Thyroid gland (tissue), 4 donors: ENCODE data around the gene STRIP1. TPM values are rescaled to one million over a fixed set of nuclear protein-coding genes. Genes with fewer than 3 reads are reported as not detected.

ENCODE experiments used
- DNase-seq, 2 donors: peaks; one replicate each; pipeline ENCODE4 v3.0.0-alpha.2; 2019
- H3K27ac ChIP-seq, 3 donors: fragments of 200-600 bp; sonication (generic); 1 replicate in 2 of 3; 2 replicates in 1 of 3; pipeline ENCODE4 v1.5.1; 2016 to 2019; ENCODE audit warnings: mild to moderate bottlenecking in 1 of 3, moderate library complexity in 1 of 3
- H3K27me3 ChIP-seq: fragments of 200-600 bp; sonication (generic); one replicate; pipeline ENCODE4 v1.5.1; 2019
- H3K36me3 ChIP-seq, 2 donors: fragments of 200-600 bp; sonication (generic); one replicate each; pipeline ENCODE4 v1.5.1; 2016 to 2019
- H3K4me1 ChIP-seq, 2 donors: fragments of 200-600 bp; sonication (generic); one replicate each; pipeline ENCODE4 v1.5.1; 2017 to 2019
- H3K4me3 ChIP-seq, 3 donors: fragments of 200-600 bp; sonication (generic); replicated peaks in 1 of 3; 1 replicate in 2 of 3; 2 replicates in 1 of 3; pipeline ENCODE4 v1.5.1; 2016; ENCODE audit warnings: mild to moderate bottlenecking in 1 of 3
- H3K9me3 ChIP-seq: fragments of 200-600 bp; sonication (generic); one replicate; pipeline ENCODE4 v1.5.1; 2017
- CTCF ChIP-seq, 6 experiments: fragments of 200-600 bp in 3 of 6; fragments of 450-650 bp in 3 of 6; sonication (generic) in 3 of 6; IDR thresholded peaks; one replicate each; pipeline ENCODE4 v1.5.1; 2016 to 2019; ENCODE audit warnings: antibody characterized with exemption in 6 of 6, mild to moderate bottlenecking in 2 of 6, inconsistent platforms in 1 of 6, moderate library complexity in 1 of 6
- POLR2A ChIP-seq, 2 donors: fragments of 450-650 bp; IDR thresholded peaks; one replicate each; pipeline ENCODE4 v1.6.1; 2017; ENCODE audit warnings: antibody characterized with exemption in 2 of 2, mild to moderate bottlenecking in 2 of 2, moderate library complexity in 1 of 2
- WGBS, 2 donors: methylation state at CpG; one replicate each; pipeline ENCODE4 v1.1.5; 2017; 5-methylcytosine and 5-hydroxymethylcytosine counted together
- intact Hi-C: fragments of 100-400 bp; cut with DNase I; formaldehyde crosslinking; loops from one replicate; pipeline ENCODE4 v1.15.1; 2023
- total RNA-seq, 4 donors: library from RNA; depleted of rRNA; stranded (reverse); fragments of >200 nt; gene quantifications; one replicate each; pipeline ENCODE4 v1.2.3, GENCODE V29; 2016

Gene STRIP1
- total RNA-seq, 4 donors from 2014 or later: 36.2 to 63.4 (median 45.2) TPM

- 79 to 94% methylated on average over 3 to 4 of the region's 4 CpGs for WGBS, 2 donors
- Histone ChIP-seq H3K4me3 (no peak overlapping the region), H3K9me3 (no peaks in the 10 kb centered on the region), H3K27ac (no peak overlapping the region), H3K27me3 (no peaks in the 10 kb centered on the region), H3K4me1 (no peaks in the 10 kb centered on the region), H3K36me3 (peaks cover 74 to 89% of the 10 kb centered on the region in 2 donors)
- intact Hi-C loops: no loop called here
- TF ChIP-seq CTCF (IDR thresholded peaks at IDR 0.05) (no peak), POLR2A (IDR thresholded peaks at IDR 0.05) (no peak)
- DNase-seq: no peak
Observed at GRCh38 chr1:110050602-110051261, 16.3 kb downstream of the STRIP1 start.

GRCh38 chr1:110051262-110051648, 16.8 kb downstream of the STRIP1 start:
- peaks cover 75 to 90% of the 10 kb centered on the region in 2 donors for H3K36me3 ChIP-seq
- H3K27ac ChIP-seq: no peak overlapping the region
- intact Hi-C loops: no loop called here
- no peaks in the 10 kb centered on the region for H3K9me3 ChIP-seq
- DNase-seq: no peak
- H3K4me1 ChIP-seq: no peaks in the 10 kb centered on the region
- WGBS, 2 donors: 80 to 87% methylated on average over 2 of the region's 2 CpGs
- no peaks in the 10 kb centered on the region for H3K27me3 ChIP-seq
- H3K4me3 ChIP-seq: no peak overlapping the region
- TF ChIP-seq CTCF (IDR thresholded peaks at IDR 0.05) (no peak), POLR2A (IDR thresholded peaks at IDR 0.05) (no peak)

GRCh38 chr1:110053552-110054428, 19.4 kb downstream of the STRIP1 start:
- Histone ChIP-seq H3K9me3 (no peaks in the 10 kb centered on the region), H3K27ac (no peak overlapping the region), H3K27me3 (no peaks in the 10 kb centered on the region), H3K4me3 (no peak overlapping the region), H3K4me1 (no peaks in the 10 kb centered on the region), H3K36me3 (peaks cover 65 to 84% of the 10 kb centered on the region in 2 donors)
- peak; percentile 66 to 96 (median 79) for TF ChIP-seq CTCF (IDR thresholded peaks at IDR 0.05)
- no peak for TF ChIP-seq POLR2A (IDR thresholded peaks at IDR 0.05)
- DNase-seq: peak; percentile 60 to 68
- intact Hi-C loops: no loop called here
- 67 to 71% methylated on average over 8 to 9 of the region's 16 CpGs for WGBS, 2 donors

GRCh38 chr1:110055493-110056284, 21.3 kb downstream of the STRIP1 start:
- Histone ChIP-seq H3K27ac (no peak overlapping the region), H3K9me3 (no peaks in the 10 kb centered on the region), H3K4me3 (no peak overlapping the region), H3K4me1 (no peaks in the 10 kb centered on the region), H3K36me3 (peaks cover 60 to 72% of the 10 kb centered on the region in 2 donors), H3K27me3 (no peaks in the 10 kb centered on the region)
- WGBS, 2 donors: 92 to 95% methylated on average over 5 of the region's 5 CpGs
- intact Hi-C loops: loop anchor here (5.0 kb wide), 1 partner anchor 47 kb away; no protein-coding TSS in a partner anchor
- no peak for DNase-seq
- TF ChIP-seq POLR2A (IDR thresholded peaks at IDR 0.05) (no peak), CTCF (IDR thresholded peaks at IDR 0.05) (no peak)
